Fibroblast of villous mesenchyme (primary cell): ENCODE measurements around the gene TMEM204. TPM values are rescaled to one million over a fixed set of nuclear protein-coding genes. Genes with fewer than 3 reads are reported as not detected.

Experiments
- DNase-seq: peaks from one replicate; pipeline ENCODE4 v3.0.0-alpha.2; 2010; ENCODE audit warnings: low read depth
- H3K4me3 ChIP-seq: 2 replicates; pipeline ENCODE4 v1.5.1; 2011; ENCODE audit warnings: low read depth, mild to moderate bottlenecking, low read length
- total RNA-seq: library from RNA; depleted of rRNA; stranded (reverse); fragments of >200 nt; gene quantifications from 2 replicates; pipeline ENCODE4 v1.2.3, GENCODE V29; 2012
- TF ChIP-seq, protein P1 (sequence below): IDR thresholded peaks from 2 replicates; pipeline ENCODE4 v1.5.1; 2012; ENCODE audit warnings: low read depth, mild to moderate bottlenecking, low read length; ENCODE audit not compliant: insufficient read depth

Gene TMEM204
- total RNA-seq, 1 donor, result 22.5 TPM

GRCh38 chr16:1557074-1557473 is 23.6 kb downstream of the TMEM204 start:
- H3K4me3 ChIP-seq, result no peak overlapping the region
- TF ChIP-seq, protein P1, sequence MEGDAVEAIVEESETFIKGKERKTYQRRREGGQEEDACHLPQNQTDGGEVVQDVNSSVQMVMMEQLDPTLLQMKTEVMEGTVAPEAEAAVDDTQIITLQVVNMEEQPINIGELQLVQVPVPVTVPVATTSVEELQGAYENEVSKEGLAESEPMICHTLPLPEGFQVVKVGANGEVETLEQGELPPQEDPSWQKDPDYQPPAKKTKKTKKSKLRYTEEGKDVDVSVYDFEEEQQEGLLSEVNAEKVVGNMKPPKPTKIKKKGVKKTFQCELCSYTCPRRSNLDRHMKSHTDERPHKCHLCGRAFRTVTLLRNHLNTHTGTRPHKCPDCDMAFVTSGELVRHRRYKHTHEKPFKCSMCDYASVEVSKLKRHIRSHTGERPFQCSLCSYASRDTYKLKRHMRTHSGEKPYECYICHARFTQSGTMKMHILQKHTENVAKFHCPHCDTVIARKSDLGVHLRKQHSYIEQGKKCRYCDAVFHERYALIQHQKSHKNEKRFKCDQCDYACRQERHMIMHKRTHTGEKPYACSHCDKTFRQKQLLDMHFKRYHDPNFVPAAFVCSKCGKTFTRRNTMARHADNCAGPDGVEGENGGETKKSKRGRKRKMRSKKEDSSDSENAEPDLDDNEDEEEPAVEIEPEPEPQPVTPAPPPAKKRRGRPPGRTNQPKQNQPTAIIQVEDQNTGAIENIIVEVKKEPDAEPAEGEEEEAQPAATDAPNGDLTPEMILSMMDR, result no peak
- DNase-seq, result no peak

- no peak overlapping the region for H3K4me3 ChIP-seq
- DNase-seq, result no peak
- TF ChIP-seq, protein P1, result no peak
These were observed 24.1 kb downstream of the TMEM204 start for GRCh38 chr16:1557576-1557975.

GRCh38 chr16:1559446-1559975 is 26.0 kb downstream of the TMEM204 start:
- TF ChIP-seq, protein P1, result no peak
- H3K4me3 ChIP-seq, result no peak overlapping the region
- DNase-seq, result no peak

- no peak for DNase-seq
- TF ChIP-seq, protein P1, result no peak
- H3K4me3 ChIP-seq, result no peak overlapping the region
These were observed 26.7 kb downstream of the TMEM204 start for GRCh38 chr16:1560153-1560552.

DNA sequence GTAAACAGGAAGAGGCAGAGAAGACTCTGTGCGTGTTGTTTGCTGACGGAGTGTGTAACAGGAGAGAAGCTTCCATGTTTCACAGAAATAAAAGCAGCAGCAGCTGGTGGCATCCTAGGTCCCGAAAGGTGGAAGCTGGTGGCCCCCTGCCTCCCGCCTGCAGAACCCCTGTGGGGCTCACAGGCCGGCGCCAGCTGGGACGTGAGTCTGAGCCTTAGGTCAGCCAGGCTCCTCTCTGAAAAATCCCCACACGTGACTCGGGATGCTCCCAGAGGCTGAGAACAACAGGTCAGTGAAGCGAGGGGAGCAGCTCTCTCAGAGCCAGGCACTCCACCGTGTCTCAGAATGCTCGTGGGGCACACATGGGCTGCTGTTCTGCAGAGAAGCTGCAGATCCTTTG is 27.4 kb downstream of the TMEM204 start:
- TF ChIP-seq, protein P1, result no peak
- no peak overlapping the region for H3K4me3 ChIP-seq
- DNase-seq, result no peak

GRCh38 chr16:1561266-1561665 is 27.8 kb downstream of the TMEM204 start:
- DNase-seq, result no peak
- TF ChIP-seq, protein P1, result no peak
- H3K4me3 ChIP-seq, result no peak overlapping the region

GRCh38 chr16:1561836-1562235 is 28.4 kb downstream of the TMEM204 start:
- TF ChIP-seq, protein P1, result no peak
- H3K4me3 ChIP-seq, result no peak overlapping the region
- DNase-seq, result no peak
